CD4-positive, alpha-beta T cell treated with Interleukin-6 for 4 hours (primary cell): ENCODE measurements around the gene UBE2Q1.

Experiments
- DNase-seq: peaks from one replicate; pipeline ENCODE4 v3.0.0-alpha.2; 2020; ENCODE audit warnings: mixed read lengths

UBE2Q1 gene

GRCh38 chr1:154501423-154502065, 56.9 kb downstream of the UBE2Q1 start:
- DNase-seq: no peak

DNA sequence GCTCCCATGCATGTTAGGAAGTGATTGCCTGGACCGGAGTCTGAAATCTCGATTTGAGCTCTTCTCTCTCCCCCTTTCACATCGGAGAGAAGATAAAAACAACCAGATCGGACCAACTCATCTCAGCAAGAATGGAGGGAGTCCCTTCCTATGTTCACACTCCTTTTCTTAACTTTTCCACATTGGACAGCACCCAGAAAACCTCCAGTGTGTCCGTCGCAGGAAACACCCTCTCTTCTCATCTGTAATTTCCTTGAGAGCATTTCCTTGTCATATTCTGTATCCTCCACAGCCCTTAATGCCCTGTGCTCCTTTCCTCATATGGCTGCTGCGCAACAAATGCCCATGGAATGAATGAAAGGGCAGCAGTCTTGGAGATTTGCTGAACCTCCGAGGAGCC, 57.9 kb downstream of the UBE2Q1 start:
- DNase-seq: no peak

GRCh38 chr1:154499446-154499845, 59.0 kb downstream of the UBE2Q1 start:
- DNase-seq: no peak
